Mucosa of stomach (tissue), 1 donor: ENCODE measurements around the gene FALEC.

Source experiments
- H3K27me3 ChIP-seq: one replicate; pipeline ENCODE4 v1.7.0; 2013; ENCODE audit warnings: mild to moderate bottlenecking, low read length; ENCODE audit not compliant: control insufficient read depth, insufficient read depth
- H3K36me3 ChIP-seq: one replicate; pipeline ENCODE4 v1.7.0; 2013; ENCODE audit warnings: low read length; ENCODE audit not compliant: control insufficient read depth, insufficient read depth
- H3K4me1 ChIP-seq: one replicate; pipeline ENCODE4 v1.7.0; 2013; ENCODE audit warnings: mild to moderate bottlenecking, low read length; ENCODE audit not compliant: control insufficient read depth, insufficient read depth
- H3K4me3 ChIP-seq: one replicate; pipeline ENCODE4 v1.7.0; 2013; ENCODE audit warnings: low read length
- H3K9ac ChIP-seq: one replicate; pipeline ENCODE4 v1.7.0; 2013; ENCODE audit warnings: mild to moderate bottlenecking, low read length, moderate library complexity
- H3K9me3 ChIP-seq: one replicate; pipeline ENCODE4 v1.7.0; 2013; ENCODE audit warnings: mild to moderate bottlenecking, low read length, moderate library complexity; ENCODE audit not compliant: control insufficient read depth
- donor health status: Pancreatic carcinoma.

FALEC gene

GRCh38 chr1:150535511-150536287 is 20.1 kb downstream of the FALEC start:
- Histone ChIP-seq H3K4me1 (peaks cover 27% of the 10 kb centered on the region), H3K36me3 (no peaks in the 10 kb centered on the region), H3K27me3 (no peaks in the 10 kb centered on the region), H3K9ac (no peak overlapping the region), H3K4me3 (no peak overlapping the region), H3K9me3 (no peaks in the 10 kb centered on the region)

GRCh38 chr1:150536836-150537731 is 21.5 kb downstream of the FALEC start:
- Histone ChIP-seq H3K4me1 (peaks cover 22% of the 10 kb centered on the region), H3K36me3 (no peaks in the 10 kb centered on the region), H3K27me3 (no peaks in the 10 kb centered on the region)

GRCh38 chr1:150537732-150538684 is 22.5 kb downstream of the FALEC start:
- no peaks in the 10 kb centered on the region for H3K27me3 ChIP-seq
- H3K9me3 ChIP-seq, result no peaks in the 10 kb centered on the region
- H3K36me3 ChIP-seq, result no peaks in the 10 kb centered on the region
- H3K4me3 ChIP-seq, result no peak overlapping the region
- peaks cover 12% of the 10 kb centered on the region for H3K4me1 ChIP-seq
- H3K9ac ChIP-seq, result peak overlapping the region; percentile 43

More at GRCh38 chr1:150536836-150537731, 21.5 kb downstream of the FALEC start:
- peak overlapping the region; percentile 43 for H3K9ac ChIP-seq
- H3K9me3 ChIP-seq, result no peaks in the 10 kb centered on the region
- H3K4me3 ChIP-seq, result no peak overlapping the region

GRCh38 chr1:150543500-150544143 is 28.1 kb downstream of the FALEC start:
- H3K9me3 ChIP-seq, result no peaks in the 10 kb centered on the region
- H3K4me3 ChIP-seq, result no peak overlapping the region
- H3K4me1 ChIP-seq, result peaks cover 13% of the 10 kb centered on the region
- H3K27me3 ChIP-seq, result peaks cover 4% of the 10 kb centered on the region
- no peaks in the 10 kb centered on the region for H3K36me3 ChIP-seq
- no peak overlapping the region for H3K9ac ChIP-seq

GRCh38 chr1:150544204-150544603 is 28.7 kb downstream of the FALEC start:
- no peaks in the 10 kb centered on the region for H3K36me3 ChIP-seq
- H3K9ac ChIP-seq, result no peak overlapping the region
- H3K4me3 ChIP-seq, result no peak overlapping the region
- H3K4me1 ChIP-seq, result peaks cover 14% of the 10 kb centered on the region
- H3K27me3 ChIP-seq, result peaks cover 4% of the 10 kb centered on the region
- H3K9me3 ChIP-seq, result no peaks in the 10 kb centered on the region

- Histone ChIP-seq H3K4me1 (peaks cover 21% of the 10 kb centered on the region), H3K9ac (no peak overlapping the region), H3K27me3 (peaks cover 13% of the 10 kb centered on the region), H3K9me3 (no peaks in the 10 kb centered on the region), H3K4me3 (no peak overlapping the region), H3K36me3 (no peaks in the 10 kb centered on the region)
Observed at GRCh38 chr1:150545486-150546032, 30.0 kb downstream of the FALEC start.

GRCh38 chr1:150546294-150546937 is 30.9 kb downstream of the FALEC start:
- H3K4me3 ChIP-seq, result no peak overlapping the region
- H3K4me1 ChIP-seq, result peaks cover 21% of the 10 kb centered on the region
- no peak overlapping the region for H3K9ac ChIP-seq
- H3K36me3 ChIP-seq, result no peaks in the 10 kb centered on the region
- H3K27me3 ChIP-seq, result peaks cover 17% of the 10 kb centered on the region
- no peaks in the 10 kb centered on the region for H3K9me3 ChIP-seq

GRCh38 chr1:150548324-150548631 is 32.7 kb downstream of the FALEC start:
- Histone ChIP-seq H3K36me3 (no peaks in the 10 kb centered on the region), H3K27me3 (peaks cover 25% of the 10 kb centered on the region), H3K9ac (peak overlapping the region; percentile 64), H3K4me1 (peaks cover 34% of the 10 kb centered on the region), H3K9me3 (no peaks in the 10 kb centered on the region), H3K4me3 (peak overlapping the region; percentile 25)

- peak within 1 kb of the TSS; percentile 25 for H3K4me3 ChIP-seq
- no peaks in the 10 kb centered on the region for H3K36me3 ChIP-seq
- no peaks in the 10 kb centered on the region for H3K9me3 ChIP-seq
- H3K4me1 ChIP-seq, result peaks cover 30% of the 10 kb centered on the region
- peaks cover 25% of the 10 kb centered on the region for H3K27me3 ChIP-seq
- H3K9ac ChIP-seq, result peak within 1 kb of the TSS; percentile 65
Observed at GRCh38 chr1:150548632-150549495, 33.3 kb downstream of the FALEC start, which contains the start of gene ADAMTSL4. ADAMTSL4 (plus strand) TSS chr1:150549408; CDS start chr1:150552289, 2,881 bp downstream.
